Measurements from ENCODE around the gene ABHD1.
"Not testable (repeated sequence)": the region's sequence is repeated elsewhere in the genome, so short reads cannot be mapped to it uniquely, and the experiment has no call there.

Gene ABHD1

GRCh38 chr2:27087823-27088410 is 35.7 kb upstream of the ABHD1 start:
- no peak for DNase-seq

- no peak for DNase-seq
Observed at GRCh38 chr2:27088634-27089033, 35.0 kb upstream of the ABHD1 start.

- no peak for DNase-seq
Observed at GRCh38 chr2:27089111-27089954, 34.3 kb upstream of the ABHD1 start.

- no peak for DNase-seq
Observed at GRCh38 chr2:27091746-27092695, 31.6 kb upstream of the ABHD1 start.

- DNase-seq = no peak
Observed at GRCh38 chr2:27092696-27093429, 30.8 kb upstream of the ABHD1 start.

- no peak for DNase-seq
Observed at GRCh38 chr2:27093430-27094352, 29.9 kb upstream of the ABHD1 start.

DNA sequence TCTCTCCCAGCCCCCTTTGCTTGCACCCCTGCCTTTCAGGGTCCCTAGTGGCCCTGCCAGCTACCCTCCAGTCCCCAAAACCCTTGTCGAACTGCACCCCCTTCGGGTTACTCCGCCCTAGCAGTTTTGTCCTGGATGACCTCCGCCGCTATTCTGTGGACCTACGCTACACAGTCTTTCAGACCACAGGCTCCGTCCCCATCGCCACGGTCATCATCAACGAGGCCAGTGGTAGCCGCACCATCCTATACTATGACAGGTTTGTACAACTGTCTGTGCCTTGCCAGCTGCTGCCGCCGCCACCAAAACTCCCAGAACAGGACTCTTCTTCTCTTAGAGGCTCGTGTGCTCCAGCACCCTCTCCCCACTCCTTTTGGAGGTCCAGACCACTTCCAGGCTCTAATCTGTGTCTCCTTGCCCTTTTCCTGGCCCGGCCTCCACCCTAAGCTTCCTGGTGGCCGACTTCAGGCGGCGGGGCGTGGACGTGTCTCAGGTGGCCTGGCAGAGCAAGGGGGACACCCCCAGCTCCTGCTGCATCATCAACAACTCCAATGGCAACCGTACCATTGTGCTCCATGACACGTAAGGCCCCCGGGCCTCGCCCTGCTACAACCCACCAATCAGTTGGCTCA is 29.1 kb upstream of the ABHD1 start:
- DNase-seq = no peak

DNA sequence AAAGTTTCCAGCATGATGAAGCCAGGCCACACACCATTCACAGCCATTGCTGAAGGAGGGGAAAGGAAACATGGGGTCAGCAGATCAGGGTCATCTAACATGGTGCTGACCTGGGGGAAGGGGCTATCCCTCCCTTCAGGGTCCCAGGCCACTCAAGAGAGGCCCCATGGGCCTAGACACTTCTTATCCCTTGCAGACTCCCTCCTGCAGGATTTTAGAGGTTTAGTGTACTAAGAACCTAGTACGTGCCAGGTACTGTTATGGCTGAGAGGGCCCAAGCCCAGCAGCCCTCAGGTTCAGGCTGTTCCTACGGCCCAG is 28.2 kb upstream of the ABHD1 start:
- DNase-seq = no peak

GRCh38 chr2:27095745-27096651 is 27.6 kb upstream of the ABHD1 start:
- DNase-seq = peak; percentile 16

DNA sequence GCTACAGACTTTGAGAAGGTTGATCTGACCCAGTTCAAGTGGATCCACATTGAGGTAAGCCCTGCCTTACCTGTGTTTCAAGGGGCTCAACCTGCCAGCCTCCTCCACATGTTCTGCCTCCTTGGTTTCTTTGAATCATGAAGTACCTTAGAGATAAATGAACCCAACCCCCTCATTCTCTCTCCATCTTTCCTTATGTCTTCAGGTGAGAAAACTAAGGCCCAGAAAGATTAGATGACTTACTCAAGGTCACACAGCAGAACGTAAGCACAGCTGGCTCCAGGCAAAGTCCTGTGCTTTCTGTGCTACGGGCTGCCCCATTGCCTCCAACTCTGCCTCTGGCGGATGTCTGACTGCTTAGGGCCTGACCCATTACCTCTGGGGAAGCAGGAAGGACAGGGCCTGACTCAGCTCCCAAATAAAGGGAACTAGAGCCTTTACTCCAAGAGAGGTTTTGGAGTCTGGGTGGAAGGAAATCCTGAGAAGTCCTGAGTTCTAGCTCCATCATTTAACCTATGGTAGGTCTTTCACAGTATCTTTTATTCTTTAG is 26.8 kb upstream of the ABHD1 start:
- no peak for DNase-seq

GRCh38 chr2:27097341-27097740 is 26.3 kb upstream of the ABHD1 start:
- DNase-seq = no peak

DNA sequence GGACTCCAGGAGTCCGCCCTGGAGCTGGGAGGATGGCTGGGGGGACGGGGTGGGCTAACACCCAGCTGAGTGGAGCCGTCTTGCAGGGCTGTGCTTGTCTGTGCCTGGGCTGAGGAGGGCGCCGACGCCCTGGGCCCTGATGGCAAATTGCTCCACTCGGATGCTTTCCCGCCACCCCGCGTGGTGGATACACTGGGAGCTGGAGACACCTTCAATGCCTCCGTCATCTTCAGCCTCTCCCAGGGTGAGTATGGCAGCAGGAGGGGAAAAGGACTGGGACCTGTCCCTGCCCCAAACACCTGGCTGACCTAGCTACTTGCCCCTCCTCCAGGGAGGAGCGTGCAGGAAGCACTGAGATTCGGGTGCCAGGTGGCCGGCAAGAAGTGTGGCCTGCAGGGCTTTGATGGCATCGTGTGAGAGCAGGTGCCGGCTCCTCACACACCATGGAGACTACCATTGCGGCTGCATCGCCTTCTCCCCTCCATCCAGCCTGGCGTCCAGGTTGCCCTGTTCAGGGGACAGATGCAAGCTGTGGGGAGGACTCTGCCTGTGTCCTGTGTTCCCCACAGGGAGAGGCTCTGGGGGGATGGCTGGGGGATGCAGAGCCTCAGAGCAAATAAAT is 24.2 kb upstream of the ABHD1 start:
- DNase-seq = no peak

DNA sequence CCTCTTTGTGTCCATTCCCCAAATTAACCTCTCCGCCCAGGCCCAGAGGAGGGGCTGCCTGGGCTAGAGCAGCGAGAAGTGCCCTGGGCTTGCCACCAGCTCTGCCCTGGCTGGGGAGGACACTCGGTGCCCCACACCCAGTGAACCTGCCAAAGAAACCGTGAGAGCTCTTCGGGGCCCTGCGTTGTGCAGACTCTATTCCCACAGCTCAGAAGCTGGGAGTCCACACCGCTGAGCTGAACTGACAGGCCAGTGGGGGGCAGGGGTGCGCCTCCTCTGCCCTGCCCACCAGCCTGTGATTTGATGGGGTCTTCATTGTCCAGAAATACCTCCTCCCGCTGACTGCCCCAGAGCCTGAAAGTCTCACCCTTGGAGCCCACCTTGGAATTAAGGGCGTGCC is 23.6 kb upstream of the ABHD1 start:
- no peak for DNase-seq

DNA sequence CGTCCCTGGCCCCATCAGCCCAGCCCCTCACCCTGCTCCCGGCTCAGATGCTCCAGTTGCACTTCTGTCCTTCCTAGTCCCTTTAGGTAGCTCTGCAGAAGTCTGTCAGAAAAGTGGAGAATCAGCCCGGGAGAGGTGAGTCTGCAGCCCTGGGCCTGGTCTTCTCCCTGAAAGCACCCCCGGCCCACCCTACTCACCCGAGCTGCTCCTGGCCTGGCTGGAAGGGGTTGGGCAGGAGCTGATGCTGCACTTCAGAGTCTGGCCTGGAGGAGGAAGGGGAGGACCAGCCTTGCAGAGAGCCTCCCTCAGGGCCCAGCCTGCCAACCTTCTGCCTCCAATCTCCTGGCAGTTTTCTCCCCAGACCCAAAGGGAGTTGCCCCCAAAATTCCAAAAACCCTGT is 21.3 kb upstream of the ABHD1 start:
- no peak for DNase-seq

DNA sequence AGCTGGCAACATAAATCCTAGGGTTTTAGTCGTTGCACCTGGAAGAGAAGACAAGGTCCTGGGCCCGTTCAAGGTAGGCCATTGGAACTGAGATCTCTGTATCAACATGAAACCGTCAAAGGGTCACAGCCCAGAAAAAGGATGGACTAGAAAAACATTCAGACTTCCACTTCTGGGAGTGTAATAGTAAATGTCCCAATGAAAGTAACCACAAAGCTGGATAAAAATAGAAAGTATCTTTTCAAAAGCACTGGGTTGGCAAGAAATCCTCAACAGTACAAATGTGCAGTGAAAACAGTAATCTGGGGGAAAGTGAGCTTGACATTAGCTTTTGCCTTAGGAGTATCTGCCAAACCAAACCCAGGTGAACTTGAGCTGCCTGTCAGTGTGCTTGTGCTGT is 17.6 kb upstream of the ABHD1 start:
- DNase-seq = no peak

- no peak for DNase-seq
Observed at GRCh38 chr2:27108221-27108620, 15.4 kb upstream of the ABHD1 start.

DNA sequence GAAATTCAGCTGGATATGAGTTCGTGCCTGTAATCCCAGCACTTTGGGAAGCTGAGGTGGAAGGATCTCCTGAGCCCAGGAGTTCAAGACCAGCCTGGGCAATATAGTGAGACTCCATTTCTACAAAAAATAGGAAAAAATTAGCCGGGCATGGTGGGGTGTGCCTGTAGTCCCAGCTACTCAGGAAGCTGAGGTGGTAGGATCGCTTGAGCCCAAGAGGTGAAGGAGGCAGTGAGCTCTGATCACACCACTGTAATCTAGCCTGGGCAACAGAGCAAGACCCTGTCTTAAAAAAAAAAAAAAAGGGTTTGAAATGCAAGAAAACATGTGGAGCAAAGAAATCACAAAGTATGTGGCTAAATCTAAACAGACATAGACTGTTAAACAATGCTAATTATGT is 14.5 kb upstream of the ABHD1 start:
- no peak for DNase-seq

DNA sequence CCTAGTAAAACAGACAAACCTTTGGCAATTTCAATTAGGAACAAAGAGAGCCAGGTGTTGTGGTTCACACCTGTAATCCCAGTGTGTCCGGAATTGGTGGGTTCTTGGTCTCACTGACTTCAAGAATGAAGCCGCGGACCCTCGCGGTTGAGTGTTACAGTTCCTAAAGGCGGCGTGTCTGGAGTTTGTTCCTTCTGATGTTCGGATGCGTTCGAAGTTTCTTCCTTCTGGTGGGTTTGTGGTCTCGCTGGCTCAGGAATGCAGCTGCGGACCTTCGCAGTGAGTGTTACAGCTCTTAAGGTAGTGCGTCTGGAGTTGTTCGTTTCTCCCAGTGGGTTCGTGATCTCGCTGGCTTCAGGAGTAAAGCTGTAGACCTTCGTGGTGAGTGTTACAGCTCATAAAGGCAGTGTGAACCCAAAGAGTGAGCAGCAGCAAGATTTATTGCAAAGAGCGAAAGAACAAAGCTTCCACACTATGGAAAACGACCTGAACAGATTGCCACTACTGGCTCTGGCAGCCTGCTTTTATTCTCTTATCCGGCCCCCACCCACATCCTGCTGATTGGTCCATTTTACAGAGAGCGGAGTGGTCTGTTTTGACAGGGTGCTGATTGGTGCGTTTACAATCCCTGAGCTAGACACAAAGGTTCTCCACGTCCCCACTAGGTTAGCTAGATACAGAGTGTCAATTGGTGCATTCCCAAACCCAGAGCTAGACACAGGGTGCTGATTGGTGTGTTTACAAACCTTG is 12.8 kb upstream of the ABHD1 start:
- not testable (repeated sequence) for DNase-seq
